Activated T-helper 2 cell treated with anti-CD3 and anti-CD28 coated beads, Interferon-gamma antibody, Interleukin-2, Interleukin-4, amounts not matched to agents 10 μg/mL and 5 μg/mL and 100 μg/mL, durations not matched to agents 14 hours and 24 hours and 36 hours (primary cell): ENCODE data around the gene MAPK8IP1. TPM values are rescaled to one million over a fixed set of nuclear protein-coding genes. Genes with fewer than 3 reads are reported as not detected.

Experiments used
- DNase-seq: peaks from one replicate; pipeline ENCODE4 v3.0.0; 2021; ENCODE audit warnings: low spot score
- H3K27ac Mint-ChIP-seq: one replicate; pipeline ENCODE4 v1.8.0; 2021; ENCODE audit warnings: mixed read lengths
- H3K27me3 Mint-ChIP-seq: one replicate; pipeline ENCODE4 v1.8.0; 2021; ENCODE audit warnings: low read depth, mixed read lengths
- H3K36me3 Mint-ChIP-seq: one replicate; pipeline ENCODE4 v1.8.0; 2021; ENCODE audit warnings: low read depth, mixed read lengths
- H3K4me1 Mint-ChIP-seq: one replicate; pipeline ENCODE4 v1.8.0; 2021; ENCODE audit warnings: low read depth, mixed read lengths
- H3K4me3 Mint-ChIP-seq: one replicate; pipeline ENCODE4 v1.8.0; 2021; ENCODE audit warnings: low read depth, mild to moderate bottlenecking, moderate library complexity, mixed read lengths
- H3K9me3 Mint-ChIP-seq: one replicate; pipeline ENCODE4 v1.8.0; 2021; ENCODE audit warnings: mixed read lengths
- intact Hi-C: fragments of 100-400 bp; cut with micrococcal nuclease; formaldehyde crosslinking; loops from one replicate; pipeline ENCODE4 v1.15.1; 2023
- total RNA-seq: library from RNA; stranded (reverse); gene quantifications from 2 replicates; pipeline ENCODE4 v1.2.3, GENCODE V29; 2022

MAPK8IP1 gene
- total RNA-seq, 1 donor from 2014 or later: 0.66 TPM

GRCh38 chr11:45870706-45871105 is 14.7 kb upstream of the MAPK8IP1 start:
- Mint-ChIP-seq H3K4me3 (no peak overlapping the region), H3K4me1 (no peaks in the 10 kb centered on the region), H3K9me3 (no peaks in the 10 kb centered on the region), H3K27ac (no peak overlapping the region), H3K27me3 (no peaks in the 10 kb centered on the region), H3K36me3 (peaks cover 54% of the 10 kb centered on the region)
- no peak for DNase-seq
- intact Hi-C loops: no loop called here

DNA sequence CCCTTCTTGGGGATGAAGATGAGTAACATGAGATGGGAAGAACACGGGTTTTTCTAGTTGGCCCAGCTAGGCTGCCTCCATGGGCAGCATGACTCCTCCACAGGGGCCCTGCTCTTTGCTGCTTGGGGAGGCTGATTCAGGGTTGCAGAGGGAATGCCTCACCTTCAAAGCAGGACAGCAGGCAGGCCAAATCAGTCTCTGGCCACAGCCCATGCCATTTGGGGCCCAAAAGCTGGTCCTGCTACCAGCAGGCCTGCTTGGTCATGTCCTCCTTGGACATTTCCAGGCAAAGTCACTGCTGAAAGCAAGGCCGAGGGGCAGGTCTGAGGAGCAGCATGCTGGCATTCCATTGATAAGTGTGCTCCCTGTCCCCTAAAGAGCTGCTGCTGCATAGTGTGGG is 13.8 kb upstream of the MAPK8IP1 start:
- Mint-ChIP-seq H3K36me3 (peaks cover 50% of the 10 kb centered on the region), H3K9me3 (no peaks in the 10 kb centered on the region), H3K4me3 (no peak overlapping the region), H3K27me3 (no peaks in the 10 kb centered on the region), H3K4me1 (no peaks in the 10 kb centered on the region), H3K27ac (no peak overlapping the region)
- intact Hi-C loops: no loop called here
- DNase-seq: no peak

- intact Hi-C loops: no loop called here
- no peak for DNase-seq
- H3K4me3 Mint-ChIP-seq: no peak overlapping the region
- H3K36me3 Mint-ChIP-seq: peaks cover 55% of the 10 kb centered on the region
- no peaks in the 10 kb centered on the region for H3K4me1 Mint-ChIP-seq
- no peaks in the 10 kb centered on the region for H3K27me3 Mint-ChIP-seq
- H3K9me3 Mint-ChIP-seq: no peaks in the 10 kb centered on the region
- H3K27ac Mint-ChIP-seq: no peak overlapping the region
Observed at GRCh38 chr11:45872651-45873356, 12.6 kb upstream of the MAPK8IP1 start.

GRCh38 chr11:45876401-45876800 is 9.1 kb upstream of the MAPK8IP1 start:
- no peaks in the 10 kb centered on the region for H3K4me1 Mint-ChIP-seq
- H3K27ac Mint-ChIP-seq: no peak overlapping the region
- H3K4me3 Mint-ChIP-seq: no peak overlapping the region
- peaks cover 41% of the 10 kb centered on the region for H3K36me3 Mint-ChIP-seq
- DNase-seq: no peak
- intact Hi-C loops: no loop called here
- H3K27me3 Mint-ChIP-seq: no peaks in the 10 kb centered on the region
- H3K9me3 Mint-ChIP-seq: no peaks in the 10 kb centered on the region

DNA sequence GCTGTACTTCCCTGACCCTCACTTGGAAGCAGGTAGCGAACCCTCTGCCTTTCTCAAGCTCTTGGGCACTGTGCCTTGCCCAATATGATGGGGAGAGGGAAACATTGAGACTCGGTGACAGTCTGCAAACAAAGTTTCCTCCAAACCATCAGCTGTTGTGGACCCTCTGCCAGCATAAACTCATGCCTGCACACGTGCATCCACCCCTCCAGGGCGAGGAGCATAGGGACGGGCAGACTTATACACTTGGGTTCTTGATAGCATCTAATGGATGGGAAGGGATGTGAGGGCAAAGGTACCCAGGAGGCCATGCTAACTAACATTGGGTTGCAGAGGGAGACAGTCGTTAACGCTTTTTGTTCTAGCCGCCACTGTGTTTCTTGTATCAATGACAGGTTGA is 8.2 kb upstream of the MAPK8IP1 start:
- Mint-ChIP-seq H3K27ac (no peak overlapping the region), H3K9me3 (no peaks in the 10 kb centered on the region), H3K36me3 (peaks cover 39% of the 10 kb centered on the region), H3K4me3 (no peak overlapping the region), H3K4me1 (no peaks in the 10 kb centered on the region), H3K27me3 (no peaks in the 10 kb centered on the region)
- intact Hi-C loops: no loop called here
- no peak for DNase-seq

GRCh38 chr11:45877845-45878244 is 7.6 kb upstream of the MAPK8IP1 start:
- intact Hi-C loops: no loop called here
- DNase-seq: no peak
- H3K36me3 Mint-ChIP-seq: peaks cover 38% of the 10 kb centered on the region

DNA sequence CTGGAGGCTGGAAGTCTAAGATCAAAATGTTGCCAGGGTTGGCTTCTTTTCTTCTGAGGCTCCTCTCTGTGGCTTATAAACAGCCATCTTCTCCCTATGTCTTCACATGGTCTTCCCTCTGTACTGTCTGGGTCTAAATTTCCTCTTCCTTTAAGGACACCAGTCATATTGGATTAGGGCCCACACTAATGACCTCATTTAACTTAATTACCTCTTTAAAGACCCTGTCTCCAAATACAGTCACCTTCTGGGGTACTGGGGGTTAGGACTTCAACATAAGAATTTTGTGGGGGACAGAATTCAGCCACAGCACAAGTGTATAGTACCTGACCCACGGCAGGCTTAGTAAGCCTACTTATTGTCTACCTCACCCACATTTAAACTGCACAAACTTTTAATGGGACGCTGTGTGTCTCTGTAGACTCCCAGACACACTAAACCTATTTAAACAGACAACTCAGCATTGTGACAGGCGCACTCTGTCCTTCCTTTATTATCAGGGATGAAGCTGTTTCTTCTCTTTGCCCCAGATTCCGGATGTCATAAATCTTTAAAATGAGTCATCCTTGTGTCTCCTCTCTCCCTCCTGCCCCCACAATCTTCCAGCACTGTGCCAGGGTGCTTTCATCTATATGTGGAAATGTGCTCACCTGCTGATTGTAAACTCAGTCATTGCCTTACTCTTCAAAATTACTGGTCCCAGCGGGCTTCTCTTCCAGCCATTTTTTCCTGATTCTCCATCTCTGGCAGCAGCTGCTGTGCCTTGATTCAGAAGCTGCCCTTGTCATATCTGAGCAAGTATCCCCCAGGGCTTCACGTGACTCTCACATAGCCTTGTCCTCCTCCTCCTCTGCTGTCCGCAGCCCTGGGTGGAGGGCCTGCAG is 5.4 kb upstream of the MAPK8IP1 start:
- Mint-ChIP-seq H3K4me1 (peaks cover 3% of the 10 kb centered on the region), H3K36me3 (peaks cover 28% of the 10 kb centered on the region), H3K9me3 (no peaks in the 10 kb centered on the region), H3K27me3 (peaks cover 2% of the 10 kb centered on the region), H3K27ac (no peak overlapping the region), H3K4me3 (no peak overlapping the region)
- no peak for DNase-seq
- intact Hi-C loops: no loop called here

More at GRCh38 chr11:45877845-45878244, 7.6 kb upstream of the MAPK8IP1 start:
- no peaks in the 10 kb centered on the region for H3K4me1 Mint-ChIP-seq
- H3K9me3 Mint-ChIP-seq: no peaks in the 10 kb centered on the region
- no peaks in the 10 kb centered on the region for H3K27me3 Mint-ChIP-seq
- H3K4me3 Mint-ChIP-seq: no peak overlapping the region
- H3K27ac Mint-ChIP-seq: no peak overlapping the region

DNA sequence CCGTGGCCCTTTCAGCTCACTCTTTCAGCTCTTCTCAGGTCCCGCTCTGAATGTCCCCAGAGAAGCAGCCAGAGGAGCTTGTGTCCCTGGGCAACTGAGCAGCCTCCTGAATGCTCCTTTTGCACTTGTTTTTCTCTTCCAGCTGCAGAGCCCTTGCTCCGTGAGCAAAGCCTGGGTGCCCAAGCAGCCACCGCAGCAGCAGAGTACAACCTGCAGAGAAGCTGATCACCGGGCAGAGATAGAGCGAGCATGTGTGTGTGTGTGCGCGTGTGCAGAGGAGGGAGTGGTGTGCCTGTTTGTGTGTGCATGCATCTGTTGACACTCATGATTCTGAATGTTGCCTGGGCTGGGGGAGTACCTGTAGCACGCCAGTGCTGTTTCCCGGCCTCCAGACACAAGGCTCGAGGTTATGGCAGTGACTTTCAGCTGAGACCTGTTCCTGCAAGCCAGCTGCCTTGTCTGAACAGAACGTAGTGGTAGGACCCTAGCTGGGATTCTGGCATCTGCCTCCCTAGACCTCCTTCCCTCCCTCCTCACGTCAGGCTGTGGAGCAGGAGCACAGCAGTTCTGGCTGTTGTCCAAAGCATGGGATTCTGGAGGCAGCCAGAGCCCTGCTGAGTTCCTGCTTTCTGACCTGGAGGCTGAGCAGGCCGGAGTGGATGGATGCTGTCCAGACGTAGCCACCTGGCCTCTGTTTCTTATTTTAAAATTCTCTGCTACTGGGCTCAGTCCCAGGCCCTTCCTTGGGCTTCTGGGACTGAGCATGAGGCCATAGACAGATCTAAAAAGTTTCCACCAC is 4.5 kb upstream of the MAPK8IP1 start:
- no peak overlapping the region for H3K27ac Mint-ChIP-seq
- peaks cover 3% of the 10 kb centered on the region for H3K4me1 Mint-ChIP-seq
- no peak overlapping the region for H3K4me3 Mint-ChIP-seq
- no peaks in the 10 kb centered on the region for H3K9me3 Mint-ChIP-seq
- DNase-seq: no peak
- H3K27me3 Mint-ChIP-seq: peaks cover 2% of the 10 kb centered on the region
- peaks cover 22% of the 10 kb centered on the region for H3K36me3 Mint-ChIP-seq
- intact Hi-C loops: no loop called here

DNA sequence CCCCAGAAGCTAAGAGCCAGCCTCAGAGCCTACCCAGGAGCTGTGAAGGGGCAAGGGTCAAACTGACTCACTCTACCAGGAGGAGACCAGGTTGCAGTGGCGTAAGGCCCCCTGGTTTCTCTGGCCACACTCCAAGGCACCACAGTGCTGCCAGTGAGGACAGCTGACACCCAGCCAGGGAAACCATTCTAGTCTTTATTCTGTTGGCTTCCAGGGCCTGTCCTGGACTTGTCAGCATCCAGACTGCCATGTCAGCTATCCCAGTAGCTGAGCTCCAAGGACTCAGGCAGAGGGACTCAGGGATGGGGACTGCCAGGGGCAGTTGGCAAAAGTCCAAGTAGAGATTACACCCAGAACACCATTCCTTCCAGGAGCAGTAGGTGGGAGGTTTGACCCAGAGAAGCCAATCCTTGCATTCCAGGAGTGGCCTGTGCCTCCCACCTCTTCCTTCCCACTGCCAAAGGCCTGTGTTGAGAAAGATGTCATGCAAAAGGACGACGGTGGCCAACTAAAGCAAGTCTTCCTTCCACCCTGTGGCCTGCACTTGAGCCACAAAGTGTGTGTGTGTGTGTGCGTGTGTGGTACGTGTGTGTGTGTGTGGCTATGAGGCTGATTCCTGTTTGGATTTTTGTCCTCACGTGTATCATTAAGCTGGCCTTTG is 3.6 kb upstream of the MAPK8IP1 start:
- no peaks in the 10 kb centered on the region for H3K9me3 Mint-ChIP-seq
- no peak for DNase-seq
- intact Hi-C loops: no loop called here
- no peak overlapping the region for H3K27ac Mint-ChIP-seq
- peaks cover 3% of the 10 kb centered on the region for H3K4me1 Mint-ChIP-seq
- peaks cover 4% of the 10 kb centered on the region for H3K27me3 Mint-ChIP-seq
- H3K36me3 Mint-ChIP-seq: peaks cover 14% of the 10 kb centered on the region
- H3K4me3 Mint-ChIP-seq: no peak overlapping the region

DNA sequence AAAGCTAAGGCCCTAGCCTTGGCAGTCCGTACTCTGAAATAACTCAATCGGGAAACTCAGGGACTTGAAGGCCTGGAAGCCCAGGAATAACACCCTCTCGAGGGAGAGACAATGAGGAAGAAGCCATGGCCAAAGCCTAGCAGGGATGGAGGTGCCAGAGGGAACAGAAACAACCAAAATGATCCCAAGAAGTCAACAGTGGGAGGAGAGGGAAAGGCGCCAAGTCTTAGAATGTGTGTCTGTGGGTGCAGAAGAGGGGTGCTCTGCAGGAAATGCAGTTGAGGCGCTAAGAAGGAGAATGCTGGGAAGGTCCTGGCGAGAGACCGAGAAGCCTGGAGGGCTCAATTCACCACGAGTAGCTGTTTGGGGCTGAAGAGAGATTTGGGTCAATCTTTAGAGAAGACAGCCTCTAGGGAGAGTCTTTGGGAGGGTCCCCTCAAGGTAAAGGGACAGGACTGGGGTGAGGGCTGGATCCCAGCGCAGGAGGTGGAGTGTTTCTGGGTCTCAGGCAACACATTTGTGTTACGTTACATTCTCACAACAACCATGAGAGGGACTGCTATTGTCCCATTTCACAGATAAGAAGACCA is 760 bp upstream of the MAPK8IP1 start:
- DNase-seq: no peak
- Mint-ChIP-seq H3K27ac (no peak overlapping the region), H3K4me3 (peak overlapping the region; percentile 51), H3K9me3 (no peaks in the 10 kb centered on the region), H3K36me3 (peaks cover 9% of the 10 kb centered on the region), H3K4me1 (peaks cover 3% of the 10 kb centered on the region), H3K27me3 (peaks cover 8% of the 10 kb centered on the region)
- intact Hi-C loops: loop anchor here (1.0 kb wide), 1 partner anchor 34 kb away; no protein-coding TSS in a partner anchor

DNA sequence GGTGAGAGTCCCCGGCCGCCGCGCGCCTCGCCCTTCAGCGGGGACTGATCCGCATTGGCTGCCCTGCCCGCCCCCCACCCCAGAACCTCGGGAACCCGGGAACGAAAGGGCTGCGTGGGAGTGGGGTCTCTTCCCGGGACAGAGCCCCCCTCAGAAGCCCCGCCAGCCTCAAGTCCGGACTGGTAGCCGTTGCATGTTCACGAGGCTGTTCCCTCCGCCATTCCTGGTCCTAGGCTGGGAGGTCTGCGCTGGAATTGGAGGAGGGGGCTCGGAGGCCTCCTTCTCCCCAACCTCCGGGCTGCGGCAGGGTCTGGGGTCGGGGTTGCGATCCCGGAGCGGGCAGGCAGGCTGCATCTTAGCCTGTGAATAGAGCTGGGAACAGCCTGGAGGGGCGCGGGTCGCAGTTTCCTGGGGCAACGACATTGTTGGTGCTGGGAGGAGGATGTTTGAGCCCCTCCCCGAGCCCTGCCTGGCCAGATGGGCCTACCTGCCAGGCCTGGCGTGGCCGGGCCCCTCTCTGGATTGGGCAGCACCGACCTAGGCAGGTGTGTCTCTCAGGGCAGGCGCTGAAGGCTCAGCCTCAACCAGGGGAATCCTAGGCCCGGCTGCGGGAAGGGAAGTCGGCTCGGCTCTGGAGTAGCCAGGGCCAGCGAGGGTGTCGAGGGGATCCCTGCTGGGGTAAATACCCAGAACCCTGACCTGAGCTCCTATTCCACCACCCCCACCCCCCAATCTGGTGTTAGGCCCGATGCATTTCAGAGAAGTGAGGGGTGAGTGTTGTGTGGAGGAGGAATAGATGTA is 670 bp downstream of the MAPK8IP1 start:
- no peaks in the 10 kb centered on the region for H3K36me3 Mint-ChIP-seq
- intact Hi-C loops: loop anchor here (1.0 kb wide), 1 partner anchor 32 kb away; no protein-coding TSS in a partner anchor
- peak overlapping the region; percentile 5 for H3K4me3 Mint-ChIP-seq

More for the DNA sequence above, 670 bp downstream of the MAPK8IP1 start:
- Mint-ChIP-seq H3K9me3 (no peaks in the 10 kb centered on the region), H3K27me3 (peaks cover 8% of the 10 kb centered on the region), H3K4me1 (peaks cover 3% of the 10 kb centered on the region), H3K27ac (no peak overlapping the region)
- DNase-seq: no peak
